ENCODE results near the gene OR2A42.
"Not testable (repeated sequence)": the region's sequence is repeated elsewhere in the genome, so short reads cannot be mapped to it uniquely, and the experiment has no call there.

The OR2A42 gene

GRCh38 chr7:144195212-144195872 lies 44.1 kb downstream of the OR2A42 start, which contains the start of gene ARHGEF35:
Gene ARHGEF35 (minus strand): TSS chr7:144195833. CDS start chr7:144188383, 7,450 bp downstream.
- not testable (repeated sequence) for H3K27ac Mint-ChIP-seq; H3K27me3 Mint-ChIP-seq; H3K9me3 Mint-ChIP-seq; H3K4me1 Mint-ChIP-seq; H3K36me3 Mint-ChIP-seq (ENCODE audit: low read depth)
- ATAC-seq (peak; percentile 71), DNase-seq (peak; percentile 3)
- H3K4me3 Mint-ChIP-seq, result peak within 1 kb of the TSS; percentile 54

DNA sequence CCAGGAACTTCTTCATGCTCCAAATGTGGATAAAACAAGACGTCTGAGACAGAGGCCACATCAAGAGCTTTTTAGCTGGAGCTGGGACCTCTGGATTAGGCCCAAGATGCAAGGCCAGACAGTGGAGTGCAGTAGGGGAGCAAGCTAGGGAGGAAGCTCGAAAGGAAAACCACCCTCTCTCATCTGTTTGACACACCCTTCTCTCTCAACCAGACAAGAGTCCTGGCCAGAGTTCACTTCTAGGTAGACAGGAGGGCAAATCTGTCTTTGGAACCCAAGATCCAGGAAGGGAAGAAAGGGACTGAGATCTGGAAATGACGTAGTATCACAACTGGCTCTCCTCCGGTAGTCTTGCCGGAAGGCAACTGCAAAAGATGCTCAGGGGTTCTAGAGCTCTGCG lies 45.0 kb downstream of the OR2A42 start:
- ATAC-seq; H3K36me3 Mint-ChIP-seq (ENCODE audit: low read depth); H3K4me1 Mint-ChIP-seq; H3K4me3 Mint-ChIP-seq; DNase-seq; H3K27me3 Mint-ChIP-seq; H3K27ac Mint-ChIP-seq; H3K9me3 Mint-ChIP-seq: not testable (repeated sequence)

DNA sequence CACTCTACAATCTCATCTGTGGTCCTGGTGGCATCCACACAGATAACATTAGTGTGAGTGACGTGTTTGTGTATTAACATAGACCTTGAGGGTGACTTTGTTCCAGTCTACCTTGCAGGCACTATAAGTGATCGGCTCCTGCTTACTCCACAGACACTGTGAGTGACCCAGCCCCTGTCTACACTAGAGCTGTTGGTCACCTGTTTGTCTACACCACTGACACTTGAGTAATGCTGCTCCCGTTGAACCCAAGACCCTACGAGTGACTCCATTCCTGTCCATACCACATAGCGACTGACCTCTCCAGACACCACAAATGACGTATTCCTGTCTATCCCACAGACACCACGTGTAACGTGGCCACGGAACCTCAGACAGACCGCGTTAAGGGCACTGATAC lies 45.6 kb downstream of the OR2A42 start:
- peak; percentile 7 for ATAC-seq
- not testable (repeated sequence) for H3K9me3 Mint-ChIP-seq; H3K27me3 Mint-ChIP-seq; H3K4me1 Mint-ChIP-seq; H3K4me3 Mint-ChIP-seq; H3K27ac Mint-ChIP-seq; H3K36me3 Mint-ChIP-seq (ENCODE audit: low read depth); DNase-seq

DNA sequence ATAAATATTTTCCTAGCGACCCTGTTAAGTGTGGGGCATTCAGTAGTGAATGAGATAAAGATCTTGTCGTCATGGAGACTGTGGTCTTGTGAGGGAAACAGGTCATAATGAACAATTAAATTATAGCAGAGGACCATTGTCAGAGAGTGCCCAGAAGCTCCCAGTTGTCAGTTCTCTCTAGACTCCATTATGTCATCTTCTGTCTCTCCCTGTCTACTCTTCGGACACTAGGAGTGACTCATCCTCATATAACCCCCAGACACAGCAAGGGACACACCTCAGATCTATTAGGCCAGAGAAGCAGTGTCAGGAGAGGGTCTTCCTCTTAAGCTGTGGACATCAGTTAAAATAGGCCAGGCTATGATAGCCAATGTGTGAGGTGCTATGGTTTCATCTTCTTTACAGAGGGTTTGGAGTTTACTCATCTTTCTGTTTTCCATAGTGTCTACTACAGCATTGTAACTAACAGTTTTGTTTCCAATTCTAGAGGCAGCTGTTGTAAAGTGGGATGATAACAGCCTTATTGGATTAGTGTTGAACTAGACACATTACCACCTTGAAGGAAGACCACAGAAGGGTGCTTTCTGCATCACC lies 50.7 kb downstream of the OR2A42 start:
- H3K9me3 Mint-ChIP-seq; DNase-seq; H3K36me3 Mint-ChIP-seq (ENCODE audit: low read depth); H3K27ac Mint-ChIP-seq; H3K4me1 Mint-ChIP-seq; H3K27me3 Mint-ChIP-seq; H3K4me3 Mint-ChIP-seq: not testable (repeated sequence)
- peak; percentile 11 for ATAC-seq

DNA sequence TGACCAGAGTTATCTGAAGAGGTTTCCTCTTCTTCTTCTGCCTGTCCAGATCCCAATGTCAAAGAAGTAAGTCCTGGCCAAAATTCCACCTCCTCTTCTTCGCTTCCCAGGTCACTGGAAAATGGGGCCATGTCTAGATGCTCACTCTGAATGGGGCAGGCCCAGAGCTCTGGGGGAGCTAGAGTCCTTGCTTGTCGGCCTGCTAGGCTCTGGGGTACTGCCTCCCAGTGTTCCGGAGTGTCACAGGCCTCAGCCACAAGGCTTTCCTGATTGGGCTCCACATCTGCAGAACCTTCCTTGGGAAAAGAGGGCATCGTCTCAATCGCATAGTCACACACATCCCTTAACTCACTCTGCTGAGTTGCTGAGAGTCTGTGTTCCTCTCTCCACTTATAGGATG lies 51.6 kb downstream of the OR2A42 start:
- not testable (repeated sequence) for H3K4me1 Mint-ChIP-seq; H3K36me3 Mint-ChIP-seq (ENCODE audit: low read depth); DNase-seq; H3K4me3 Mint-ChIP-seq; ATAC-seq; H3K27me3 Mint-ChIP-seq; H3K27ac Mint-ChIP-seq; H3K9me3 Mint-ChIP-seq

- not testable (repeated sequence) for DNase-seq; H3K27me3 Mint-ChIP-seq; H3K36me3 Mint-ChIP-seq (ENCODE audit: low read depth); H3K27ac Mint-ChIP-seq; H3K4me1 Mint-ChIP-seq; ATAC-seq; H3K4me3 Mint-ChIP-seq; H3K9me3 Mint-ChIP-seq
Measured at GRCh38 chr7:144183166-144183565, 56.2 kb downstream of the OR2A42 start, which contains the start of gene CTAGE4. Gene CTAGE4 (plus strand): TSS chr7:144183466. CDS start chr7:144183504, 38 bp downstream.

- not testable (repeated sequence) for H3K27ac Mint-ChIP-seq; H3K36me3 Mint-ChIP-seq (ENCODE audit: low read depth); H3K4me3 Mint-ChIP-seq; DNase-seq; H3K4me1 Mint-ChIP-seq; ATAC-seq; H3K27me3 Mint-ChIP-seq; H3K9me3 Mint-ChIP-seq
Measured at GRCh38 chr7:144179165-144179479, 60.3 kb downstream of the OR2A42 start.

DNA sequence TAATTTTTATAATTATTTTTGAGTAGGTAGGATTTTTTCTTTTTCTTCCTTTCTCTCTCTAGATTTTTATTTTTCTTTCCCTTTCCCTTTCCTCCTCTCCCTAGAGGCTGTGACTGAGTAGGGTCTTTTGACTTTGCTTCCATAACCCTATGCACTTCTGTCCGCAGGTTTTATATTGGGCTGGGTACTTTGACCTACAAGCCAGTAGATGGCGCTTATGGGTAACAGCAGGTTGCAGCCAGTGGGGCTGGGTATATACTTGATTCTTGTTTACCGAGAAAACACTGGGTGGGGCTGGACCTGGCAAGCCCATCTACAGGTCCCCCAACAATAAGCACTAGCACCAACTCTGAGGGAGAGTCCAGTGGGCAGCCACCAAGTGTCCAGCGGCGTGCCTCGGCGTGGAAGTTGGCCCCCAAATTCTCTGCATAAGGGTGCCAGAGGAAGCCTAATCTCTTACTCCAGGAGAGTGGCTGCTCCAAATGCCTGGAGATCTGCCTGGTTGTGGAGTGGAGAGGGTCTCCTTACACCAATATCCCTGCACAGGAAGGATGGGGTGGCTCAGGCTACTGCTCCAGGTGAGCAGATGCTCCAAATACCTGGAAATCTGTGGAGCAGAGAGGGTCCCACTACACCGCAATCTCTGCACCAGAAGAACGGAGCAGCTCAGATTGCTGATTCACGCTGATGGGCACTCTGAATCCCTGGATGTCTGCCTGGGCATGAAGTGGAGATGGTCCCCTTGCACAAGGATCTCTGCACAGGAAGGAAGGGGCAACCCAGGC lies 60.8 kb downstream of the OR2A42 start:
- ATAC-seq, result peak; percentile 61
- not testable (repeated sequence) for H3K4me3 Mint-ChIP-seq; H3K27me3 Mint-ChIP-seq; H3K36me3 Mint-ChIP-seq (ENCODE audit: low read depth); H3K9me3 Mint-ChIP-seq; H3K4me1 Mint-ChIP-seq; H3K27ac Mint-ChIP-seq
- DNase-seq, result peak; percentile 5
